H1 (cell line): ENCODE data around the gene BCL11A. TPM values are rescaled to one million over a fixed set of nuclear protein-coding genes. Genes with fewer than 3 reads are reported as not detected.
A peak's percentile ranks its signal among the peaks of the same experiment; 100 is the strongest.

Experiments
- CTCF ChIA-PET: fragments of 300-600 bp; sonication (Branson Sonifier 250); formaldehyde crosslinking; loops from one replicate; lab custom pipeline; 2021; ENCODE audit not compliant: partially characterized antibody; lab: Charles Lee
- POLR2A ChIA-PET: fragments of 300-600 bp; sonication (Branson Sonifier 250); formaldehyde crosslinking; loops from one replicate; lab custom pipeline; 2021; ENCODE audit warnings: inconsistent platforms; ENCODE audit not compliant: partially characterized antibody; lab: Charles Lee
- DNase-seq, 2 experiments: peaks; one replicate each; pipeline versions ENCODE4 v3.0.0 to v3.0.0-alpha.2; 2010 to 2022; ENCODE audit warnings: low spot score in 2 of 2, low read depth in 1 of 2, mixed read lengths in 1 of 2
- FAIRE-seq: peaks from 2 replicates; lab custom pipeline; 2011; peaks lifted over from hg19 to GRCh38; lab: Jason Lieb, UNC
- H2AFZ ChIP-seq: 2 replicates; pipeline ENCODE4 v1.8.1; 2012; ENCODE audit warnings: low read length, inconsistent platforms
- H2AK5ac ChIP-seq: 2 replicates; pipeline ENCODE4 v1.6.1; 2013; ENCODE audit warnings: low read depth, low read length
- H2BK120ac ChIP-seq: replicated peaks from 2 replicates; pipeline ENCODE3; 2013; ENCODE audit warnings: low read depth, low read length, inconsistent platforms
- H2BK12ac ChIP-seq: 2 replicates; pipeline ENCODE4 v1.6.1; 2013; ENCODE audit warnings: low read depth, low read length
- H2BK15ac ChIP-seq: 2 replicates; pipeline ENCODE4 v1.6.1; 2013; ENCODE audit warnings: low read length
- H2BK20ac ChIP-seq: 2 replicates; pipeline ENCODE4 v1.6.1; 2013; ENCODE audit warnings: low read length
- H2BK5ac ChIP-seq: 2 replicates; pipeline ENCODE4 v1.6.1; 2013; ENCODE audit warnings: low read depth, low read length
- H3K14ac ChIP-seq: 2 replicates; pipeline ENCODE4 v1.6.1; 2013; ENCODE audit warnings: inconsistent platforms; ENCODE audit not compliant: insufficient read length
- H3K18ac ChIP-seq: 2 replicates; pipeline ENCODE4 v1.6.1; 2013; ENCODE audit warnings: low read length; ENCODE audit errors: extremely low read depth
- H3K23ac ChIP-seq: 2 replicates; pipeline ENCODE4 v1.6.1; 2013; ENCODE audit warnings: inconsistent platforms; ENCODE audit not compliant: insufficient read length
- H3K23me2 ChIP-seq: 2 replicates; pipeline ENCODE4 v1.6.1; 2013; ENCODE audit warnings: low read depth, low read length
- H3K27ac ChIP-seq: 2 replicates; pipeline ENCODE4 v1.6.1; 2011; ENCODE audit warnings: low read depth, low read length, inconsistent platforms
- H3K27me3 ChIP-seq, 4 experiments: replicated peaks in 1 of 4; 1 replicate in 1 of 4; 2 replicates in 3 of 4; pipeline versions ENCODE4 v1.6.1 to v1.8.1; 2011 to 2013; ENCODE audit warnings: low read length in 3 of 4, mild to moderate bottlenecking in 3 of 4, inconsistent platforms in 2 of 4, mixed read lengths in 2 of 4, moderate library complexity in 1 of 4; ENCODE audit not compliant: control insufficient read depth in 3 of 4, insufficient read depth in 3 of 4; ENCODE audit errors: extremely low read depth in 1 of 4
- H3K36me3 ChIP-seq, 4 experiments: 2 replicates each; pipeline versions ENCODE4 v1.6.1 to v1.8.1; 2011 to 2013; ENCODE audit warnings: mild to moderate bottlenecking in 4 of 4, low read length in 3 of 4, moderate library complexity in 2 of 4, control low read depth in 1 of 4, inconsistent platforms in 1 of 4; ENCODE audit not compliant: insufficient read depth in 4 of 4, control insufficient read depth in 2 of 4
- H3K4ac ChIP-seq: replicated peaks from 2 replicates; pipeline ENCODE3; 2013; ENCODE audit warnings: low read length, low read depth, mixed read lengths, inconsistent platforms; ENCODE audit not compliant: insufficient read length
- H3K4me1 ChIP-seq, 4 experiments: replicated peaks in 1 of 4; 1 replicate in 1 of 4; 2 replicates in 3 of 4; pipeline versions ENCODE4 v1.6.1 to v1.8.1; 2011 to 2013; ENCODE audit warnings: low read length in 3 of 4, inconsistent platforms in 2 of 4, mixed read lengths in 1 of 4; ENCODE audit not compliant: insufficient read depth in 4 of 4, control insufficient read depth in 3 of 4
- H3K4me2 ChIP-seq, 2 experiments: 2 replicates each; pipeline versions ENCODE4 v1.6.1 to v1.8.1; 2011 to 2013; ENCODE audit warnings: low read depth in 2 of 2, low read length in 2 of 2, control low read depth in 1 of 2, inconsistent platforms in 1 of 2, mild to moderate bottlenecking in 1 of 2; ENCODE audit not compliant: insufficient read depth in 1 of 2
- H3K4me3 ChIP-seq, 4 experiments: fragments of 200-600, 300-600 bp in 1 of 4; sonication (generic), shearing (Covaris generic), sonication (Bioruptor Twin) in 1 of 4; 2 replicates each; pipeline versions ENCODE4 v1.5.1 to v1.8.1; 2011 to 2016; ENCODE audit warnings: low read length in 4 of 4, low read depth in 3 of 4, control low read depth in 2 of 4, inconsistent platforms in 2 of 4, mild to moderate bottlenecking in 2 of 4, mixed read lengths in 1 of 4, moderate library complexity in 1 of 4; ENCODE audit not compliant: insufficient read depth in 2 of 4; ENCODE audit errors: extremely low read depth in 1 of 4
- H3K56ac ChIP-seq: replicated peaks from 2 replicates; pipeline ENCODE3; 2013; ENCODE audit warnings: low read depth, mild to moderate bottlenecking, mixed read lengths, low read length, inconsistent platforms; ENCODE audit not compliant: insufficient read length
- H3K79me1 ChIP-seq: 2 replicates; pipeline ENCODE4 v1.6.1; 2013; ENCODE audit warnings: low read depth, low read length, control low read depth
- H3K79me2 ChIP-seq, 2 experiments: 2 replicates each; pipeline versions ENCODE4 v1.6.1 to v1.8.1; 2012 to 2013; ENCODE audit warnings: low read length in 2 of 2, mild to moderate bottlenecking in 2 of 2, inconsistent platforms in 1 of 2; ENCODE audit not compliant: insufficient read depth in 2 of 2, control insufficient read depth in 1 of 2
- H3K9ac ChIP-seq, 4 experiments: replicated peaks in 1 of 4; 1 replicate in 1 of 4; 2 replicates in 3 of 4; pipeline versions ENCODE4 v1.6.1 to v1.8.1; 2011 to 2013; ENCODE audit warnings: low read depth in 3 of 4, low read length in 3 of 4, control low read depth in 2 of 4, mild to moderate bottlenecking in 2 of 4, moderate library complexity in 2 of 4, inconsistent platforms in 1 of 4; ENCODE audit errors: extremely low read depth in 1 of 4
- H3K9me3 ChIP-seq, 2 experiments: 2 replicates each; pipeline versions ENCODE4 v1.6.1 to v1.8.1; 2012 to 2013; ENCODE audit warnings: mild to moderate bottlenecking in 2 of 2, moderate library complexity in 2 of 2, control low read depth in 1 of 2, inconsistent platforms in 1 of 2, low read depth in 1 of 2, low read length in 1 of 2, mixed read lengths in 1 of 2; ENCODE audit not compliant: insufficient read depth in 2 of 2
- H4K20me1 ChIP-seq, 2 experiments: replicated peaks in 1 of 2; 2 replicates each; pipeline versions ENCODE3 to v1.8.1; 2011 to 2013; ENCODE audit warnings: inconsistent platforms in 2 of 2, low read length in 2 of 2, mild to moderate bottlenecking in 1 of 2; ENCODE audit not compliant: insufficient read depth in 2 of 2, control insufficient read depth in 1 of 2
- H4K5ac ChIP-seq: 2 replicates; pipeline ENCODE4 v1.6.1; 2013; ENCODE audit warnings: low read length, low read depth, mixed read lengths, inconsistent platforms; ENCODE audit not compliant: insufficient read length
- H4K8ac ChIP-seq: 2 replicates; pipeline ENCODE4 v1.8.0; 2013; ENCODE audit warnings: mild to moderate bottlenecking, moderate library complexity, low read length, inconsistent platforms; ENCODE audit not compliant: insufficient read depth; ENCODE audit errors: extremely low read depth
- H4K91ac ChIP-seq: replicated peaks from 2 replicates; pipeline ENCODE3; 2013; ENCODE audit warnings: low read length, mixed read lengths, inconsistent platforms; ENCODE audit not compliant: insufficient read length
- CREB1 ChIP-seq: IDR thresholded peaks from 2 replicates; pipeline ENCODE4 v1.6.1; 2012; ENCODE audit warnings: inconsistent platforms
- KDM5A ChIP-seq: fragments of 200-600 bp; IDR thresholded peaks from 2 replicates; pipeline ENCODE4 v1.7.1; 2012; ENCODE audit warnings: mild to moderate bottlenecking, low read length, inconsistent platforms, mixed read lengths
- MAX ChIP-seq: IDR thresholded peaks from 2 replicates; pipeline ENCODE4 v1.6.1; 2012; ENCODE audit warnings: inconsistent platforms
- PHF8 ChIP-seq: fragments of 200-600 bp; sonication (generic); conservative IDR thresholded peaks from 2 replicates; pipeline ENCODE4 v1.7.1; 2012; ENCODE audit warnings: low read depth, mild to moderate bottlenecking, inconsistent platforms, low read length, moderate library complexity
- TAF7 ChIP-seq: optimal IDR thresholded peaks from 2 replicates; pipeline ENCODE3; 2011; ENCODE audit warnings: low read depth, mild to moderate bottlenecking, inconsistent platforms, low read length, moderate library complexity, borderline replicate concordance
- ZNF274 ChIP-seq: IDR thresholded peaks from 2 replicates; pipeline ENCODE4 v1.7.0; 2012; ENCODE audit warnings: low read length, borderline replicate concordance; ENCODE audit errors: extremely low read depth
- WGBS, 2 experiments: shearing (Covaris generic) in 1 of 2; methylation state at CpG; one replicate each; pipeline versions ENCODE4 v1.1.6 to v1.1.7; 2013 to 2015; ENCODE audit warnings: low lambda C conversion rate in 2 of 2, mixed read lengths in 2 of 2, inconsistent platforms in 1 of 2, low coverage in 1 of 2, missing lambda C conversion rate in 1 of 2; ENCODE audit not compliant: insufficient replicate concordance in 2 of 2, insufficient coverage in 1 of 2, insufficient read length in 1 of 2; ENCODE audit errors: extremely low coverage in 1 of 2, missing lambda C conversion rate in 1 of 2; 5-methylcytosine and 5-hydroxymethylcytosine counted together
- polyA plus RNA-seq, 7 experiments: library from polyadenylated mRNA; depleted of rRNA in 3 of 7; stranded (reverse) in 5 of 7; unstranded in 2 of 7; fragments of >200 nt in 5 of 7; fragments of 200-250 nt in 2 of 7; gene quantifications; 1 replicate in 5 of 7; 2 replicates in 1 of 7; 4 replicates in 1 of 7; pipeline versions ENCODE4 v1.2.1 to v1.2.3, GENCODE V29; 2011 to 2013; ENCODE audit warnings: missing spikeins in 2 of 7, mixed read lengths in 2 of 7
- total RNA-seq: library from RNA; stranded (reverse); fragmentation: NEBNext Ultra II Directional; extraction: Animal tissue kit (Norgen Biotek cat#: 25700); gene quantifications from 2 replicates; pipeline ENCODE4 v1.2.1, GENCODE V29; 2021

Gene BCL11A
- total and polyA plus RNA-seq, 2 of the 8 experiments (the other 6 are each of a cell fraction or from before 2014, with no cell fraction given) = 11.9 to 59.3 TPM

DNA sequence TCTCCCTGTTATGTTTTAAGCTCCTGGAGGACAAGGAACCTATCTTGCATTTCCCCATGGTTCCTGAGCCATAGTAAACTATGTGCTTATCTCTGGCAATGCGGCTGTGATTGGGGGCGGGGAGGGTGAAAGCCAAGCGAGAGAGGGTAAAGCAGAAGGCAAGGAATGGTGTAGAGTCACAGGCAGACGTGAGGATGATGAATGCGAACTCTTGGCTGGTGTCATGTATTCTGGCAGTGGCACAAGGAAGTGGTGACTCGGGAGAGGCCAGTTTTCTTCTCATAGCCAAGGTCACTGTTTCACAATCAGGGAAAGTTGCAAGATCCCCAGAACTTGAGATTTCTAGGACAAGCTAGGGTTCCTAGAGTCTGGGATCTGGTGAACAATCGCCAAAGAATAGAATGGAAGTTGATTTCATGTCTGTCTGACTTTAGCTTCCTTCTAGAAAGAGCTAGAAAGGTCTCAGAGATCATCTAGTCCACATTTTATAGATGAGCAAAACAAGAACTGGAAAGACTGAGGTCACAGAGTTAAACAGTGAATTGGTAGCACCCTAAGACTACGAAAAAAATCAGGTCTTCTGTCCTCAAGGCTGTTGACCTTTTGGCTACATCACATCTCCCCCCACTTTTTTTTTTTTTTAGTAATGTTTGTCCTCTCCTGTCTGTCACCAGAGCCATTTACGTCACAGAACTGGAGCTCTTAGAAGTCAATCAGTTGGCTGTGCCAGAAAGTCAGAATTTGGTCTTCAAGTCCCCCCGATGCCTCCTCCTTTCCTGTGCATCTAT lies 137.0 kb downstream of the BCL11A start:
- Histone ChIP-seq H3K9me3 (0 out of 4 replicates have a peak, but pooled peaks cover 0 to 7% of the 10 kb centered on the region in 2 experiments), H3K4ac (no peak overlapping the region), H3K4me1 (peaks cover 0 to 17% (median 8%) of the 10 kb centered on the region in 4 experiments; a peak in 3 of 7 replicates), H2BK120ac (peak overlapping the region; percentile 90), H2BK5ac (peak overlapping the region; percentile 47; the same call in 1 of the 2 replicates), H3K36me3 (no peaks in the 10 kb centered on the region), H3K23me2 (peaks cover 8% of the 10 kb centered on the region; the same call in 1 of the 2 replicates), H3K14ac (no peak overlapping the region), H3K18ac (peak overlapping the region; percentile 40; the same call in 1 of the 2 replicates), H2BK15ac (no peak overlapping the region), H4K5ac (no peak overlapping the region), H4K8ac (no peak overlapping the region), H3K79me2 (no peaks in the 10 kb centered on the region), H3K4me3 (no peak overlapping the region), H4K91ac (peak overlapping the region; percentile 75), H3K27ac (no peak overlapping the region), H3K23ac (no peak overlapping the region), H3K79me1 (no peaks in the 10 kb centered on the region), H2AK5ac (peak overlapping the region; percentile 53; the same call in 1 of the 2 replicates), H2BK12ac (peak overlapping the region; percentile 77), H4K20me1 (no peaks in the 10 kb centered on the region), H3K56ac (no peak overlapping the region), H2AFZ (no peak overlapping the region), H2BK20ac (peak overlapping the region; percentile 57; the same call in 1 of the 2 replicates), H3K27me3 (no peaks in the 10 kb centered on the region), H3K4me2 (peak overlapping the region in 1 of 2 experiments; percentile 45; a peak in 1 of 4 replicates), H3K9ac (no peak overlapping the region)
- POLR2A ChIA-PET = interaction anchor here (0.6 kb wide), 1 partner anchor 162 kb away, joined by 3 read pairs; no protein-coding TSS in a partner anchor
- 81% methylated on average over 10 of the region's 10 CpGs; no CpG with 5 or more reads in 1 of the 2 experiments for WGBS, 2 experiments
- CTCF ChIA-PET = no interaction called here
- FAIRE-seq (no peak), DNase-seq (no peak)
- TF ChIP-seq MAX (no peak), KDM5A (no peak), ZNF274 (no peak), TAF7 (no peak), CREB1 (no peak), PHF8 (no peak)
